Measurements from ENCODE around the gene RTN4RL1.

The RTN4RL1 gene

DNA sequence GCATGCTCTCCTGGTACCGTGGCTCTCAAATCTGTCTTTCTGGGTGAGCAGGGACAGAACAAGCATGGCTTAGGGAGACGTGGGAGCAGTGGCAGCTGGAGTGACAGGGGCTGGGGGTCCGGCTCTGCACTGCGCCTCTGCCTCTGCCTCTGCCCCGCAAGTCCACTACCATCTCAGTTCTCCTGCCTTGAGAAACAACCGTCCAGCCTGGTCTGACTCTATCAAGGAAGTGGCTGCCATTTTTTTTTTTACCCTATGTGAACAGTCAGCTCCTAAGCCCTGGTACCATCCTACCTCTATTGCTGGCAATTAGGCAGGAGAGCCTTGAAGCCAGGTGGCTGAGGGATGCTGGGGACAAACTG is 45.9 kb upstream of the RTN4RL1 start:
- Histone ChIP-seq H3K4me3 (ENCODE audit: low read depth, low read length, poor library complexity, severe bottlenecking) (no peak overlapping the region), H3K27ac (ENCODE audit: low read depth, low read length, poor library complexity, severe bottlenecking) (peak overlapping the region; percentile 48), H3K27me3 (ENCODE audit: insufficient read depth, low read length) (no peaks in the 10 kb centered on the region), H3K4me2 (ENCODE audit: low read length) (no peak overlapping the region), H3K36me3 (ENCODE audit: insufficient read depth, low read length) (peaks cover 5% of the 10 kb centered on the region; the same call in 1 of the 2 replicates), H4K20me1 (ENCODE audit: insufficient read depth, low read length) (no peaks in the 10 kb centered on the region), H3K9me2 (ENCODE audit: low read depth, low read length) (no peaks in the 10 kb centered on the region), H3K9me3 (ENCODE audit: low read length) (no peaks in the 10 kb centered on the region), H3K4me1 (ENCODE audit: insufficient read depth, low read length, severe bottlenecking) (peaks cover 19% of the 10 kb centered on the region), H2AFZ (ENCODE audit: low read length) (no peak overlapping the region), H3K79me2 (ENCODE audit: insufficient read depth, low read length) (no peaks in the 10 kb centered on the region), H3F3A (ENCODE audit: insufficient read depth, low read length) (no peaks in the 10 kb centered on the region), H3K9ac (ENCODE audit: low read length) (no peak overlapping the region; the same call in 1 of the 2 replicates)
- no peak for TF ChIP-seq EZH2 (IDR thresholded peaks at IDR 0.05; ENCODE audit: borderline replicate concordance, low read length)
- TF ChIP-seq, protein P1, sequence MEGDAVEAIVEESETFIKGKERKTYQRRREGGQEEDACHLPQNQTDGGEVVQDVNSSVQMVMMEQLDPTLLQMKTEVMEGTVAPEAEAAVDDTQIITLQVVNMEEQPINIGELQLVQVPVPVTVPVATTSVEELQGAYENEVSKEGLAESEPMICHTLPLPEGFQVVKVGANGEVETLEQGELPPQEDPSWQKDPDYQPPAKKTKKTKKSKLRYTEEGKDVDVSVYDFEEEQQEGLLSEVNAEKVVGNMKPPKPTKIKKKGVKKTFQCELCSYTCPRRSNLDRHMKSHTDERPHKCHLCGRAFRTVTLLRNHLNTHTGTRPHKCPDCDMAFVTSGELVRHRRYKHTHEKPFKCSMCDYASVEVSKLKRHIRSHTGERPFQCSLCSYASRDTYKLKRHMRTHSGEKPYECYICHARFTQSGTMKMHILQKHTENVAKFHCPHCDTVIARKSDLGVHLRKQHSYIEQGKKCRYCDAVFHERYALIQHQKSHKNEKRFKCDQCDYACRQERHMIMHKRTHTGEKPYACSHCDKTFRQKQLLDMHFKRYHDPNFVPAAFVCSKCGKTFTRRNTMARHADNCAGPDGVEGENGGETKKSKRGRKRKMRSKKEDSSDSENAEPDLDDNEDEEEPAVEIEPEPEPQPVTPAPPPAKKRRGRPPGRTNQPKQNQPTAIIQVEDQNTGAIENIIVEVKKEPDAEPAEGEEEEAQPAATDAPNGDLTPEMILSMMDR (IDR thresholded peaks at IDR 0.05; ENCODE audit: low read length) = no peak; the same call in 1 of the 2 replicates

DNA sequence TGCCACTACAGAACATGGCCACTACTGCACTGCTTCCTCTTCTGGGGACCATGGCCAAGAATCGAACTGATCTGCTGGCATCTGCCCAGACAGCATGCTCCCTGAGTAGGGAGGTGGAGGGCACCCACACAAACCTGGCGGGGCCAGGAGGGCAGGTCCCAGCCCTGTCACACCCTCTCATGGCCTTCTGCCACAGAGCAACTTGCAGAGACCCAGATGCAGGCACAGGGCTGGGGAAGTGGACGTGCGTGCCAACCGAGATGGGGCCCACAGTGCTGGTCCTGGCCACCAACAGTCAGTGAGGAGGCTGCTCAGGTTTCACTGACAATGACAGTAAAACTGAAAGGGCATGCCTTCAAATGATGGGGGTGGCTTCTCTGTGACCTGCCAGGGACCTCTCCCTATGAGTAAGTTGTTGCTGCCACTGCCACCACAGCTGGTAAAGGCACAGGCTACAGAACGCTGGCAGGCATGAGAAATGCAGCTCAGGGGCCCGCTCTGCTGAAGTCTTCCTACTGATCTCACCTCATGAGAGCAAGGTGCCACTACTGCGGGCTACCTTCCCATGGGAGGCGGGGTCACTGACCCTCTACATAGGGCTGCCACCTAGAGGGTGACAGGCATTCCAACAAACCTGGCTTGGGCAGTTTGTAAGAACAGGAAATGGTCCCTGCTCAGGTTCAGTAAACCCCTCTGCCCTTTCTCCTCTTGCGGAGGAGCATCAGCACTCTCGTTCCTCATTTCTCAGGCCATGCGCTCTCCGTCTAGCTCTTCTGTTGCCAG is 45.3 kb upstream of the RTN4RL1 start:
- H3K27ac ChIP-seq (ENCODE audit: low read depth, low read length, poor library complexity, severe bottlenecking) = peak overlapping the region; percentile 48
- no peaks in the 10 kb centered on the region for H3K9me2 ChIP-seq (ENCODE audit: low read depth, low read length)
- no peaks in the 10 kb centered on the region for H3K79me2 ChIP-seq (ENCODE audit: insufficient read depth, low read length)
- no peaks in the 10 kb centered on the region for H3K27me3 ChIP-seq (ENCODE audit: insufficient read depth, low read length)
- no peaks in the 10 kb centered on the region for H3K9me3 ChIP-seq (ENCODE audit: low read length)
- no peak overlapping the region; the same call in 1 of the 2 replicates for H3K9ac ChIP-seq (ENCODE audit: low read length)
- peaks cover 5% of the 10 kb centered on the region; the same call in 1 of the 2 replicates for H3K36me3 ChIP-seq (ENCODE audit: insufficient read depth, low read length)
- H3K4me3 ChIP-seq (ENCODE audit: low read depth, low read length, poor library complexity, severe bottlenecking) = no peak overlapping the region
- H2AFZ ChIP-seq (ENCODE audit: low read length) = no peak overlapping the region
- peaks cover 19% of the 10 kb centered on the region for H3K4me1 ChIP-seq (ENCODE audit: insufficient read depth, low read length, severe bottlenecking)
- H3F3A ChIP-seq (ENCODE audit: insufficient read depth, low read length) = no peaks in the 10 kb centered on the region
- H3K4me2 ChIP-seq (ENCODE audit: low read length) = no peak overlapping the region
- no peak for TF ChIP-seq EZH2 (IDR thresholded peaks at IDR 0.05; ENCODE audit: borderline replicate concordance, low read length)
- TF ChIP-seq, protein P1 (IDR thresholded peaks at IDR 0.05; ENCODE audit: low read length) = no peak; the same call in 1 of the 2 replicates
- H4K20me1 ChIP-seq (ENCODE audit: insufficient read depth, low read length) = no peaks in the 10 kb centered on the region

DNA sequence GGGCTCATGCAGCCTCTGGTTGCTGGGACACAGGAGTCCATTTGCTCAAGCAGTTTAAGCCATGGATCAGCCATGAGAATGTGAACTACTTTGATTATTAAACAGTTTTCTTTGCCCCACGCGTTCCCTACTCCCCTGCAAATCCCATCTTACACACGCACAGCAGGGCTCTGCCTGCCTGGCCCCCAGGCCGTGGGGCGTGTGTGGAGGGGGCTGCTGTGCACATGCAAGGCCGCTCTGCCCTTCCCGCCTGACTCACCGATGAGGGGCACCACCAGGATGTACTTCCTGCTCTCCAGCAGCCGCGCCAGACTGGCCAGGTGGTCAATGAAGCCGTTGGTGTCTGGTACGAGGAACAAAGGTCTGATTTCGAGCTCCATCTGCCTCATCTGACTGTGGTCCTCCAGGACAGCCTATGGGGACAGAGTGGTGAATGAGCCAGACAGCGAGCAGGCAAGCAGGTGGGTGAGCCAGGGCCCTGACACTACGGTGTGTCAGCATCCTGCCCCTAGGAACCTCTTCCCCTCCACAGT is 43.5 kb upstream of the RTN4RL1 start:
- TF ChIP-seq, protein P1 (IDR thresholded peaks at IDR 0.05; ENCODE audit: low read length) = no peak
- no peak for TF ChIP-seq EZH2 (IDR thresholded peaks at IDR 0.05; ENCODE audit: borderline replicate concordance, low read length)
- Histone ChIP-seq H3F3A (ENCODE audit: insufficient read depth, low read length) (no peaks in the 10 kb centered on the region), H3K4me3 (ENCODE audit: low read depth, low read length, poor library complexity, severe bottlenecking) (no peak overlapping the region), H3K27ac (ENCODE audit: low read depth, low read length, poor library complexity, severe bottlenecking) (peak overlapping the region; percentile 3), H3K27me3 (ENCODE audit: insufficient read depth, low read length) (no peaks in the 10 kb centered on the region), H2AFZ (ENCODE audit: low read length) (no peak overlapping the region), H3K36me3 (ENCODE audit: insufficient read depth, low read length) (peaks cover 9% of the 10 kb centered on the region; the same call in 1 of the 2 replicates), H3K4me2 (ENCODE audit: low read length) (no peak overlapping the region), H4K20me1 (ENCODE audit: insufficient read depth, low read length) (no peaks in the 10 kb centered on the region), H3K79me2 (ENCODE audit: insufficient read depth, low read length) (no peaks in the 10 kb centered on the region), H3K9me2 (ENCODE audit: low read depth, low read length) (no peaks in the 10 kb centered on the region), H3K4me1 (ENCODE audit: insufficient read depth, low read length, severe bottlenecking) (peaks cover 35% of the 10 kb centered on the region), H3K9ac (ENCODE audit: low read length) (no peak overlapping the region), H3K9me3 (ENCODE audit: low read length) (no peaks in the 10 kb centered on the region)

Data from OCI-LY1 (cell line).